GM18520 (cell line): ENCODE results near the gene KCTD6.
"Not testable (repeated sequence)": the region's sequence is repeated elsewhere in the genome, so short reads cannot be mapped to it uniquely, and the experiment has no call there.

Experiments
- ATAC-seq: cut with Tn5 transposase; IDR thresholded peaks from one replicate; pipeline ENCODE4 v1.9.1; 2021; ENCODE audit not compliant: unreplicated experiment

Gene KCTD6

GRCh38 chr3:58522759-58523425 is 31.0 kb downstream of the KCTD6 start:
- no peak for ATAC-seq

GRCh38 chr3:58524326-58524888 is 32.5 kb downstream of the KCTD6 start:
- no peak for ATAC-seq

GRCh38 chr3:58526515-58526957 is 34.6 kb downstream of the KCTD6 start:
- no peak for ATAC-seq

GRCh38 chr3:58527440-58527839 is 35.5 kb downstream of the KCTD6 start:
- ATAC-seq: not testable (repeated sequence)

GRCh38 chr3:58528629-58529028 is 36.7 kb downstream of the KCTD6 start:
- no peak for ATAC-seq

- no peak for ATAC-seq
Measured at GRCh38 chr3:58529516-58530353, 37.8 kb downstream of the KCTD6 start.

- ATAC-seq: no peak
Measured at GRCh38 chr3:58530354-58530865, 38.5 kb downstream of the KCTD6 start.

GRCh38 chr3:58531555-58531954 is 39.7 kb downstream of the KCTD6 start:
- ATAC-seq: no peak

- ATAC-seq: no peak
Measured at GRCh38 chr3:58531956-58532355, 40.1 kb downstream of the KCTD6 start.

- ATAC-seq: peak; percentile 93
Measured at GRCh38 chr3:58532794-58533220, 40.9 kb downstream of the KCTD6 start.

GRCh38 chr3:58534592-58535494 is 42.9 kb downstream of the KCTD6 start:
- no peak for ATAC-seq

GRCh38 chr3:58535531-58536500 is 43.9 kb downstream of the KCTD6 start:
- ATAC-seq: no peak

GRCh38 chr3:58536501-58537411 is 44.9 kb downstream of the KCTD6 start, which contains the start of gene ACOX2:
ACOX2 (minus strand) TSS chr3:58537190; CDS start chr3:58535106, 2,084 bp downstream.
- ATAC-seq: no peak

- no peak for ATAC-seq
Measured at GRCh38 chr3:58537412-58538301, 45.8 kb downstream of the KCTD6 start.

- no peak for ATAC-seq
Measured at GRCh38 chr3:58539626-58540025, 47.7 kb downstream of the KCTD6 start.

- ATAC-seq: no peak
Measured at GRCh38 chr3:58540176-58540858, 48.4 kb downstream of the KCTD6 start.

- ATAC-seq: no peak
Measured at GRCh38 chr3:58544541-58544940, 52.6 kb downstream of the KCTD6 start.
